Lung (tissue), 12 donors: Measurements from ENCODE around the gene IL6R. TPM values are rescaled to one million over a fixed set of nuclear protein-coding genes. Genes with fewer than 3 reads are reported as not detected.

Experiments
- ATAC-seq: fragments of 200-7000 bp; cut with Tn5 transposase; one replicate; pipeline ENCODE4 v1.9.1; 2020; ENCODE audit warnings: moderate number of reproducible peaks; ENCODE audit not compliant: insufficient read depth, low FRiP score
- DNase-seq, 3 donors: peaks; one replicate each; pipeline ENCODE4 v3.0.0-alpha.2; 2013 to 2017
- H3K27ac ChIP-seq, 2 donors: one replicate each; pipeline ENCODE4 v1.5.1; 2013; ENCODE audit warnings: mild to moderate bottlenecking in 2 of 2, moderate library complexity in 2 of 2, control low read depth in 1 of 2, inconsistent platforms in 1 of 2, low read depth in 1 of 2, low read length in 1 of 2
- H3K27me3 ChIP-seq, 3 donors: one replicate each; pipeline ENCODE4 v1.5.1; 2013; ENCODE audit warnings: low read length in 2 of 3; ENCODE audit not compliant: control insufficient read depth in 3 of 3, insufficient read depth in 3 of 3
- H3K36me3 ChIP-seq, 4 donors: one replicate each; pipeline ENCODE4 v1.5.1; 2013; ENCODE audit warnings: low read length in 4 of 4, mild to moderate bottlenecking in 1 of 4, moderate library complexity in 1 of 4; ENCODE audit not compliant: control insufficient read depth in 4 of 4, insufficient read depth in 4 of 4
- H3K4me1 ChIP-seq, 5 donors: one replicate each; pipeline ENCODE4 v1.5.1; 2013; ENCODE audit warnings: low read length in 5 of 5, mild to moderate bottlenecking in 2 of 5, moderate library complexity in 1 of 5; ENCODE audit not compliant: control insufficient read depth in 5 of 5, insufficient read depth in 5 of 5
- H3K4me3 ChIP-seq: one replicate; pipeline ENCODE4 v1.5.1; 2013; ENCODE audit warnings: mild to moderate bottlenecking, control low read depth, moderate library complexity
- H3K9ac ChIP-seq, 2 donors: one replicate each; pipeline ENCODE4 v1.5.1; 2013; ENCODE audit warnings: low read length in 2 of 2, control low read depth in 1 of 2; ENCODE audit not compliant: insufficient read depth in 1 of 2
- H3K9me3 ChIP-seq, 4 donors: one replicate each; pipeline ENCODE4 v1.5.1; 2013; ENCODE audit warnings: low read length in 3 of 4, mild to moderate bottlenecking in 1 of 4, moderate library complexity in 1 of 4; ENCODE audit not compliant: control insufficient read depth in 4 of 4, insufficient read depth in 3 of 4
- WGBS, 2 donors: extraction: QIAGEN DNeasy Blood & Tissue Kit; methylation state at CpG; one replicate each; pipeline ENCODE4 v1.1.7; 2013; 5-methylcytosine and 5-hydroxymethylcytosine counted together
- polyA plus RNA-seq, 2 donors: library from polyadenylated mRNA; stranded (reverse); fragments of 200-250 nt; gene quantifications; one replicate each; pipeline ENCODE4 v1.2.1, GENCODE V29; 2013
- total RNA-seq, 2 donors: library from RNA; depleted of rRNA in 1 of 2; stranded (reverse); fragments of >200 nt in 1 of 2; gene quantifications; one replicate each; pipeline ENCODE4 v1.2.1, GENCODE V29; 2014 to 2021
- TF ChIP-seq, protein P1 (sequence below): IDR thresholded peaks from 2 replicates; pipeline ENCODE4 v1.5.1; 2012; ENCODE audit warnings: mild to moderate bottlenecking; ENCODE audit errors: control extremely low read depth, extremely low read depth
- donor health status: control.
- donor health status: control.
- donor health status: Bipolar disorder and iron deficiency.
- donor health status: healthy.
- donor health status: DM: yes; HTN: yes; CAD: no.

The IL6R gene
- total and polyA plus RNA-seq, 4 donors: 12.3 to 79.7 (median 32.0) TPM

- no peak for ATAC-seq
- H3K9me3 ChIP-seq: no peaks in the 10 kb centered on the region
- H3K9ac ChIP-seq: no peak overlapping the region
- H3K36me3 ChIP-seq: peaks cover 0 to 11% (median 0%) of the 10 kb centered on the region in 4 donors
- no peak for DNase-seq
- H3K27me3 ChIP-seq: no peaks in the 10 kb centered on the region
- peaks cover 3 to 22% (median 19%) of the 10 kb centered on the region in 5 donors for H3K4me1 ChIP-seq
- no peak overlapping the region for H3K4me3 ChIP-seq
- 89 to 94% methylated on average over 15 of the region's 15 CpGs for WGBS, 2 donors
- TF ChIP-seq, protein P1, sequence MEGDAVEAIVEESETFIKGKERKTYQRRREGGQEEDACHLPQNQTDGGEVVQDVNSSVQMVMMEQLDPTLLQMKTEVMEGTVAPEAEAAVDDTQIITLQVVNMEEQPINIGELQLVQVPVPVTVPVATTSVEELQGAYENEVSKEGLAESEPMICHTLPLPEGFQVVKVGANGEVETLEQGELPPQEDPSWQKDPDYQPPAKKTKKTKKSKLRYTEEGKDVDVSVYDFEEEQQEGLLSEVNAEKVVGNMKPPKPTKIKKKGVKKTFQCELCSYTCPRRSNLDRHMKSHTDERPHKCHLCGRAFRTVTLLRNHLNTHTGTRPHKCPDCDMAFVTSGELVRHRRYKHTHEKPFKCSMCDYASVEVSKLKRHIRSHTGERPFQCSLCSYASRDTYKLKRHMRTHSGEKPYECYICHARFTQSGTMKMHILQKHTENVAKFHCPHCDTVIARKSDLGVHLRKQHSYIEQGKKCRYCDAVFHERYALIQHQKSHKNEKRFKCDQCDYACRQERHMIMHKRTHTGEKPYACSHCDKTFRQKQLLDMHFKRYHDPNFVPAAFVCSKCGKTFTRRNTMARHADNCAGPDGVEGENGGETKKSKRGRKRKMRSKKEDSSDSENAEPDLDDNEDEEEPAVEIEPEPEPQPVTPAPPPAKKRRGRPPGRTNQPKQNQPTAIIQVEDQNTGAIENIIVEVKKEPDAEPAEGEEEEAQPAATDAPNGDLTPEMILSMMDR: no peak
- no peak overlapping the region for H3K27ac ChIP-seq
These were observed 24.0 kb downstream of the IL6R start for GRCh38 chr1:154429118-154429517.

DNA sequence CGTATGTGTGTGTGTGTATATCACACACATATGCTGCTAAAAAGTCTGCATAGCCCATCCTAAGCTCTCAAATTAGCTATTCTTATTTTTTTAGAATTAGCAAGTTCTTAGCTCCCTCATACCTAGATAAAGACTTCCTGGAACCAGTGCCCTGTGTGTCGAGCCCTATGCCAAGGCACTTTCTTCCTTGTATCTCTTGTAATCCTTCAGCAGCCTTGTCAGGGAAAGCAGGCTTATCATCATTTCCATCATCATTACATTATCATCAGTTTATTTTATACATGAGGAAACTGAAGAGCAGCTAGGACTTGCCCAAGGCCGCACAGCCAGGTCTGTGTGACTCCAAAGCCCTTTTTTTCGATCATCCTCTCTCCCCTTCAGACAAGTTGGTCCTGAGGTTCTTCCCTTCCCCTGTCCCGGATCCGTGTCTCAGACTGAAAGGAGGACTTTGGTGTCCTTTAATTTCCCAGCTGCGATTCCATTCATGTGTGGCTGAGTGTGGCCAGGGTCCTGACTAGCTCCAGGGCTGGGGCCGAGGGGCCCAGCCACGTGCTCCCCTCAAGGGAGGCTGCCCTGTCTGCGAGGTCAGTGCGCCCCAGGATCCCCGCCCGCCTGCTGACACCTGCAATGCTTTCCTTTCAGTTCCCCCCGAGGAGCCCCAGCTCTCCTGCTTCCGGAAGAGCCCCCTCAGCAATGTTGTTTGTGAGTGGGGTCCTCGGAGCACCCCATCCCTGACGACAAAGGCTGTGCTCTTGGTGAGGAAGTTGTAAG is 24.9 kb downstream of the IL6R start:
- H3K4me3 ChIP-seq: no peak overlapping the region
- DNase-seq (no peak), ATAC-seq (no peak)
- no peak overlapping the region for H3K9ac ChIP-seq
- H3K36me3 ChIP-seq: peaks cover 0 to 14% (median 0%) of the 10 kb centered on the region in 4 donors
- H3K27ac ChIP-seq: no peak overlapping the region
- TF ChIP-seq, protein P1: no peak
- 87 to 89% methylated on average over 17 of the region's 17 CpGs for WGBS, 2 donors
- H3K4me1 ChIP-seq: peaks cover 3 to 21% (median 17%) of the 10 kb centered on the region in 5 donors
- no peaks in the 10 kb centered on the region for H3K9me3 ChIP-seq
- H3K27me3 ChIP-seq: no peaks in the 10 kb centered on the region

- WGBS, 2 donors: 82 to 88% methylated on average over 11 of the region's 11 CpGs
- ATAC-seq (no peak), DNase-seq (no peak)
- Histone ChIP-seq H3K27ac (peak overlapping the region in 1 of 2 donors; percentile 26), H3K4me1 (peaks cover 3 to 21% (median 17%) of the 10 kb centered on the region in 5 donors), H3K27me3 (no peaks in the 10 kb centered on the region), H3K9ac (no peak overlapping the region), H3K9me3 (no peaks in the 10 kb centered on the region), H3K4me3 (no peak overlapping the region), H3K36me3 (peaks cover 0 to 19% (median 0%) of the 10 kb centered on the region in 4 donors)
- TF ChIP-seq, protein P1: no peak
These were observed 25.8 kb downstream of the IL6R start for GRCh38 chr1:154430903-154431302.
